ENCODE results near the gene CLPTM1.
"Not testable (repeated sequence)": the region's sequence is repeated elsewhere in the genome, so short reads cannot be mapped to it uniquely, and the experiment has no call there.

CLPTM1 gene

DNA sequence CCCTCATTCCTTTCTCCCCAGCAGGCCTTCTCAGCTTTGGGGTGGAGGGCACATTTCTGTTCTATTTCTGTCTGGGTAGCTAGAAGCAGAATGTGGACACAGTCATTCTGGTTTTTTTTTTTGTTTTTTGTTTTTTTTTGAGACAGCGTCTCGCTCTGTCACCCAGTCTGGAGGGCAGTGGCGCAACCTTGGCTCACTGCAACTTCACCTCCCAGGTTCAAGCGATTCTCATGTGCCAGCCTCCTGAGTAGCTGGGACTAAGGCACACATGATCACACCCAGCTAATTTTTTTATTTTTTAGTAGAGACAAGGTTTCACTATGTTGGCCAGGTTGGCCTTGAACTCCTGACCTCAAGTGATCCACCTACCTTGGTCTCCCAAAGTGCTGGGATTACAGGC lies 20.3 kb downstream of the CLPTM1 start:
- DNase-seq = no peak

- DNase-seq = no peak
These were observed 28.8 kb downstream of the CLPTM1 start for GRCh38 chr19:44984005-44984404.

GRCh38 chr19:44985445-44985844 lies 30.3 kb downstream of the CLPTM1 start:
- DNase-seq = no peak

DNA sequence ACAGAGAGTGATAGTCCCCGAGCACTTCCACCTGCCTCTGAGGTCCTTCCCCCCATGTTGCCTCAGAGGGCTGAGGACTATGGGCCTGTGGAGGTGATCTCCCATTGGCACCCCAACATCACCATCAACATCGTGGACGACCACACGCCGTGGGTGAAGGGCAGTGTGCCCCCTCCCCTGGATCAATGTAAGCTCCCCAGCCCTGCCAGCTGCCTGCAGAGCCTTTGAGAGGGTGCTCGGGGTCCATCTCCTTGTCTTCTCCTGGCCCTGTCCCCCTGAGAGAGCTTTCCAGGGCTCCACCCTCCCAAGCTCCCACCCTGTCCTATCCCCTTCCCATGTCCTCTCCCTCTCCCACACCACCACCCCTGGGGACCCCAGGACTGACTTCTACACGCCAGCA lies 31.2 kb downstream of the CLPTM1 start:
- no peak for DNase-seq

DNA sequence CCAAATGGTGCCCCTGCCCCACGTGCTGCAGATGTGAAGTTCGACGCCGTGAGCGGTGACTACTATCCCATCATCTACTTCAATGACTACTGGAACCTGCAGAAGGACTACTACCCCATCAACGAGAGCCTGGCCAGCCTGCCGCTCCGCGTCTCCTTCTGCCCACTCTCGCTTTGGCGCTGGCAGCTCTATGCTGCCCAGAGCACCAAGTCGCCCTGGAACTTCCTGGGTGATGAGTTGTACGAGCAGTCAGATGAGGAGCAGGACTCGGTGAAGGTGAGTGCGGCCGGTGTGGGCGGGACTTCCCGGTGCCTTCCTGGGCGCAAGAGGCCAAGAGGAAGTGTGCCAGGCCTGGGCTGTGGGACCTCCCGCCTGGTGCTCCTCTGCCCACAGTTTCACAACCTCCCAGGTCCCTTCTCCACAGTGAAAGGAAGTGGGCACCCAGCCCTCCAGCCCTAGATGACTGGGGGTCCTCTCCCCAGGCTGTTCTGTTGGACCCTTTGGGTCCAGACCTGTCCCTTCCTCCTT lies 32.0 kb downstream of the CLPTM1 start:
- DNase-seq = no peak

GRCh38 chr19:44988273-44988672 lies 33.1 kb downstream of the CLPTM1 start:
- no peak for DNase-seq

GRCh38 chr19:44988896-44989556 lies 33.8 kb downstream of the CLPTM1 start:
- peak; percentile 71 for DNase-seq

- DNase-seq = no peak
These were observed 35.3 kb downstream of the CLPTM1 start for GRCh38 chr19:44990459-44990858.

DNA sequence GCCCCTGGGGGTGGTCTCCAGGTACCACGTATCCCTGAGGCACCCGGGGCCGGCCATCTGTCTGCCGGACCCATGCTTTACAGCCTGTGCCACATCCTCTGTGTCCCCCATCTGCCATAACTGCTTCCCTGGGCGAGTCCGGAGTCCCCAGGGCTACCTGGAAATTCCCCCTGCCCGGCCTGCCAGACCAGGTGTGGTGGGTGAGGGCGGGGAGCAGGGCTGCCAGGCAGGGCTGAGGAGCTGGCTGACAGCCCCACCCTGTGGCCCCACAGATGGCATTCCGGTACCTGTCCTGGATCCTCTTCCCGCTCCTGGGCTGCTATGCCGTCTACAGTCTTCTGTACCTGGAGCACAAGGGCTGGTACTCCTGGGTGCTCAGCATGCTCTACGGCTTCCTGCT lies 35.8 kb downstream of the CLPTM1 start:
- DNase-seq = no peak

- no peak for DNase-seq
These were observed 37.4 kb downstream of the CLPTM1 start for GRCh38 chr19:44992336-44993163.

DNA sequence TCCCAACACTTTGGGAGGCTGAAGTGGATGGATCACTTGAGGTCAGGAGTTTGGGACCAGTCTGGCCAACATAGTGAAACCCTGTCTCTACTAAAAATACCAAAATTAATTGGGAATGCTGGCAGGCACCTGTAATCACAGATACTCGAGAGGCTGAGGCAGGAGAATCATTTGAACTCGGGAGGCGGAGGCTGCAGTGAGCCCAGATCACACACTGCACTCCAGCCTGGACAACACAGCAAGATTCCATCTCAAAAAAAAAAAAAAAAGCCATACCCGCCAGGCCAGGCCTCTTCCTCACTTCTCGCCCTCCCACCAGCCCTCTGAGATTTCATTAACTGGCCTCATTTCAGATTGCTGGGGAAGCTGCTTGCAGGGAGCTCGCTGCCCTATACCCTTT lies 38.3 kb downstream of the CLPTM1 start:
- DNase-seq = no peak

GRCh38 chr19:44993926-44994537 lies 38.9 kb downstream of the CLPTM1 start:
- DNase-seq = no peak

GRCh38 chr19:44998025-44998424 lies 42.8 kb downstream of the CLPTM1 start:
- no peak for DNase-seq

DNA sequence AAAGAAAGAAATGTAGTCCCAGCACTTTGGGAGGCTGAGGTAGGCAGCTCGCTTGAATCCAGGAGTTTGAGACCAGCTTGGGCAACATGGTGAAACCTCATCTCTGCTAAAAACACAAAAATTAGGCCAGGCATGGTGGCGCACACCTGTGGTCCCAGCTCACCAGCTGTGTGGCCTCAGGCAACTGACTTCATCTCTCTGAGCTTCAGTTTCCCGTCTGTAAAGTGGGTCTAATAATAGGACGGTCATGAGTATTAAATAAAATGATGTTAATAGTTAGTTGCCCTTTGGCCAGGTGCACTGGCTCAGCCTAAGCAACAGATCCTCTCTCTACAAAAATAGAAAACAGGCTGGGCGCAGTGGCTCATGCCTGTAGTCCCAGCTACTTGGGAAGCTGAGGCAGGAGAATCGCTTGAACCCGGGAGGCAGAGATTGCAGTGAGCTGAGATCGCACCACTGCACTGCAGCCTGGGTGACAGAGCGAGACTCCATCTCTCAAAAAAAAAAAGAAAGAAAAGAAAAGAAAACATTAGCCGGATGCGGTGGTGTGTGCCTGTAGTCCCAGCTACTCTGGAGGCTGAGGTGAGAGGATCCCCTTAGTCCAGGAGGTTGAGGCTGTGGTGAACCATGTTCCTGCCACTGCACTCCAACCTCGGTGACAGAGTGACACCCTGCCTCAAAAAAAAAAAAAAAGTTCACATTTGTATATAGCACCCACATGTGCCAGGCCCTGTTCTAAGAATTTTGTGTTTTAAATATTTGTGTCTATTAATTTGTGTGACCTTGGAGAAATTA lies 44.1 kb downstream of the CLPTM1 start:
- not testable (repeated sequence) for DNase-seq

DNA sequence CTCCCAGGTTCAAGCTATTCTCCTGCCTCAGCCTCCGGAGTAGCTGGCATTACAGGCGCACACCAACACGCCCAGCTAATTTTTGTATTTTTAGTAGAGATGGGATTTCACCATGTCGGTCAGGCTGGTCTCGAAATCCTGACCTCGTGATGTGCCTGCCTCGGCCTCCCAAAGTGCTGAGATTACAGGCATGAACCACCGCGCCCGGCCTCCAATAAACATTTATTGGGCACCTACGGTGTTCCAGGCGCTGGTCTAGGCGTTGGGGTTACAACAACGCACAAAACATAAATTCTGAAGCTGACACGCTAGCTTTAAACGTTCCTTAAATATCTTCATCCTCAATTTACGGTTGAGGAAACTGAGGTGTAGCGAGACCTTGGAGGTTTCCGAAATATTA lies 45.5 kb downstream of the CLPTM1 start:
- not testable (repeated sequence) for DNase-seq

- peak; percentile 94 for DNase-seq
These were observed 46.0 kb downstream of the CLPTM1 start, which contains the start of gene RELB for GRCh38 chr19:45001087-45001739. Gene RELB (plus strand): TSS chr19:45001464. CDS start chr19:45001580, 116 bp downstream.

DNA sequence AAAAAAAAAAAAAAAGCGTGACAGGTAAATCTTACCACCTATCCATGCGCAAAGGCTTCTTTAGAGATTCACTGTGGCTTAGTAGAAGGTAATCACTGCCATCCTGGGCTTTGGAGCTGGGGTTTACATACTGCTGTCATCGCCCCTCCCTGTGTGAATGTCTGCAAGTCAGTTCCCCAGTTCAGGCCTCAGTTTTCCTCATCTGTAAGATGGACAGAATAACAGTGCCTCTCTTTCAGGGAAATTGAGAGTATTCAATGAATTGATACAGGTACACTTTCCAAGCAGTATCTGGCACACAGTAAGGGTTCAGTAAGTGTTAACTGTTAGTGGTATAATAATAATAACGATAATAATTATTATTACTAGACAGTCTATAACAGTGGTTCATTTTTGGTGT lies 48.3 kb downstream of the CLPTM1 start:
- DNase-seq = no peak

DNA sequence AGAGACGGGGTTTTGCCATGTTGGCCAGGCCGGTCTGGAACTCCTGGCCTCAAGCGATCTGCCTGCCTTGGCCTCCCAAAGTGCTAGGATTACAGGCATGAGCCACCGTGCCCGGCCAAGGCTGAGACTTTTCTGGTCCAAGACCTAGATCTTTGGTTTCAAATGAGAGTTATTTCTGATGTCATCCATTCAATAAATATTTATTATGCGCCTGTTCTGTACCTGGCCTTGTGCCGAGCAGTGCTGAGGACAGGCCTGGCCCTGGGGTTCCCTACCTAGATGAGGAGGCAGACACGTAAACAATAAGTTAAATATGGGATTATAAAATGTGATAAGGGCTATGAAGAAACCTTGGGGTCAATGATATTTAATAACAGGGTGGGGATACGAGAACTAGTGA lies 50.6 kb downstream of the CLPTM1 start:
- DNase-seq = no peak

DNA sequence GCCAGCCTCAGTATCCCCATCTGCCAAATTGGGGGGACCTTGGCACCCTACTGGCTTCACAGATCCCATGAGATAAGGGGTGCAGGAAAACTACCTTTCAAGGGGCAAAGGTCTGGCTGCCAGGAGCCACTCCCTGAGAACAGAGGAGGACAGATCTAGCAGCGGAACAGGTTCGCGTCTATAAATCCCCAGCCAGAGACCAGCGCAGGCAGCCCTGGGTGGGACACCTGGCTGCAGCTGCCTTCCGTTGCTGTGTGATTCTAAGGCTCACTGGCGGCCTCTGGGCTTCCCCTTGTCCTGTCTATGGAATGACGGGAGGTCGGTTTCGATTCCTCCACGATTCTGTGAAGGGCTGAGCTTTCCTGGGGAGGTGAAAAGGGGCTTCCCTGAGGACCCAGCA lies 53.4 kb downstream of the CLPTM1 start:
- no peak for DNase-seq

DNA sequence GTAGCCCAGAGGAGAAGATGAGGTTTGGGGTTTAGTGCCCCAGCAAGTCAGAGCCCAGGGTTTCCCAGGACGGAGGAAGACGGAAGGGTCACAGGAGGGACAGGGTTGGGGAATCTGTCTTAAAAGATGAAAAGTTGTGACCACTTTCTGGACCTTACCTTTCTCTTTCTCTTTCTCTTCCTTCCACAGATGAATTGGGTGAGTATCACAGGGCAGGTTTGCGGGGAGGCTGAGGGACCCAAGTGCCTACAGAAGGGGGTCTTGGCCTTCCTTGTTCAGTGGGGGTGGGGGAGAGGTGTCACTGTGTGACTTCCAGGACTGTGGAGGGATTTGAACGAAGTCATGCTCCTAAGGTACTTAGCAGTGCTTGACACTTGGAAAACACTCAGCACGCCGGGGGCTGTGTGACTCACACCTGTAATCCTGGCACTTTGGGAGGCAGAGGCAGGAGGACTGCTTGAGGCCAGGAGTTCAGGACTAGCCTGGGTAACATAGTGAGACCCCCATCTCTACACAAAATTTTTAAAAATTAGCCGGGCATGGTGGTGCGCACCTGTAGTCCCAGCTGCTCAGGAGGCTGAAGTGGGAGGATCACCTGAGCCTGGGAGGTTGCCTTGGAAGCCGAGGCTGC lies 54.6 kb downstream of the CLPTM1 start:
- no peak for DNase-seq

DNA sequence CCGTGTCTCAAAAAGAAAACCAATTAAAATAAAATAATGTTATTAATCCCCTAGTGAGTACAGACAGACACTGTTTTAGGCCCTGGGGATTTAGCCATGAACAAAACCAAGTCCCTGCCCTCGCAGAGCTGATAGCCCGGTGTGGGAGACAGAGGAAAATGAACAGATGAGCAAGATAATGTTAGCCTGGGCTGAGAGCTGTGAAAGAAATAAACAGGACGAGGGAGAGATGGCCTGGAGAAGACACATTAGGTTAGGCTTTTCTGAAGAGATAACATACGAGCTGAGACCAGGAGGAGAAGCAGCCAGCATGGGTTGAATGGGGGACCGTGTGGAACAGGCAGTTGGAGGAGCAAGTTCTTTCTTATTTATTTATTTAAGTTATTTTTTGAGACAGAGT lies 55.1 kb downstream of the CLPTM1 start:
- DNase-seq = no peak

- DNase-seq = no peak
These were observed 56.8 kb downstream of the CLPTM1 start for GRCh38 chr19:45011959-45012358.
